Stimulated activated CD4-positive, alpha-beta T cell treated with anti-CD3 and anti-CD28 coated beads, Interleukin-15, amount 100 ng/mL, for 1 hour (primary cell): ENCODE data around the gene AVEN.
"Not testable (repeated sequence)": the region's sequence is repeated elsewhere in the genome, so short reads cannot be mapped to it uniquely, and the experiment has no call there.

Source experiments
- DNase-seq, 2 donors: peaks; one replicate each; pipeline ENCODE4 v3.0.0-alpha.2; 2020; ENCODE audit warnings: low read depth in 1 of 2, low spot score in 1 of 2

AVEN gene

DNA sequence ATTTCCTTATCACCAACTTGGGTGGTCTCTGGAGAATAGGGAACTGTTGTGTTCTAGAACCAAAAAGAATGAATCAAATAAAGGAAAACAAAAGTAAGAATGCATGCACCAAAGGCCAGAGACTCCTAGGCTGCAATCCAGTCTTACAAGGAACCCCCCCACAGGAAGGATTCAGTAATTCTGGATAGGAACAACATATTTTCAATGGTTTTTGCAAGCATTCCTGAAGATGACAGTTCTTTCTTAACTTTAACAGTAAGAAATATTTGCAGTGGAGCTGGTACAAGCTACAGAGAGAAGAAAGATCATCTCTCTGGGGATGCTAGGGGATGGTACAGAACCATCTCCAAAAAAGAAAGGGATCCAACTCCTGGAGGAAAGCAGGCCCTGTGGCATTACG lies 186.9 kb downstream of the AVEN start:
- no peak for DNase-seq

DNA sequence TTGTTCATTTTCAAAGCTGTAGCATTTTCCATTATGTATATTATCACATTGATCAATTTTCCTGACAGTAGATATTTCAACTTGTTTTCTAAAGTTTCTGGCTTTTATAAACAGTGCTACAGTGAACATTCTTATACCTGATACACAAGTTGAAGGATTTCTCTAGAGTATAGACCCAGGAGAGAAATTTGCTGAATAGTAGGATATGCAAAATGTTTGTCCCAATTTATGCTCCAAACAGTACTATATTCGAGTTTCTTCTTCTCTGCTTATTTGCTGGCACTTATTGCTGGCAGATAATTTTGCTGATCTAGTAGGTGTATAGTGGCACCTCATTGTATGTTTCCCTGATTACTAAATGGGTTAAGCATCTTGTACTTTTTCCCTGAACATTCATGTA lies 187.9 kb downstream of the AVEN start:
- no peak for DNase-seq

DNA sequence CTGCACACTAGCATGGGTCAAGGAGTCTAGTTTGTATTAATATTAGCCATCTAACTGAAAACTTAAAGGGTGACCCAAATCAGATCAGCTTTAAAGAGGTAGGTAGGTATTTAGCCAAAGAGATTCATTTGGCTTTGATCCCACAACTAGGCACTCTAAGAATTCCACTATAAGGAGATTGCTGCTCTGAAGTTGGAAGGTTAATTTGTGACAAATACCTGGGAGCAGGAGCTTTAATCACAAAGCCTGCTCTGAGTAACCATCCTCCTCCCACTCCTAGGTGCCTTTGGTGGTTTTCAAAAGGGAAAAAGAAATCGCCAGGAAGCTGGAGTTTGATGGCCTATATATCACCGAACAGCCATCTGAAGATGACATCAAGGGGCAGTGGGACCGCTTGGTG lies 191.0 kb downstream of the AVEN start:
- no peak for DNase-seq

DNA sequence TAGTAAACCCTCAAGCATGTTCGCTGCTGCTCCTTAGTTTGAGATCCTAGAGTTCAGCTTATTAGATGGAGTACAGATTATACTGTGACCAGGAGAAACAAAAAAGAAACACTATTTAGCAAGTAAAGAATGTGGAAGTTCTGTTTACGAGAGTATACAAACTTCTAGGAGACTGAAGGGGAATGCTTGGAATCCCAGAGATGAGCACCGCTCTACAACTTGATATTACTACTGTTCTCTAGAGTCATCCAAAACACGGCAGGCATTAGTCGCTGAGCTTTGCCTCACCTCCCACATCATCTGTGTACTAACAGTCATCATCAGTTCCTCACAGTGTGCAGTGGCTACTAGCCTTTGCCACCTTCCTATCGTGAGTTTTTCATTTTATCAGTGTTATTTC lies 192.1 kb downstream of the AVEN start:
- no peak for DNase-seq

DNA sequence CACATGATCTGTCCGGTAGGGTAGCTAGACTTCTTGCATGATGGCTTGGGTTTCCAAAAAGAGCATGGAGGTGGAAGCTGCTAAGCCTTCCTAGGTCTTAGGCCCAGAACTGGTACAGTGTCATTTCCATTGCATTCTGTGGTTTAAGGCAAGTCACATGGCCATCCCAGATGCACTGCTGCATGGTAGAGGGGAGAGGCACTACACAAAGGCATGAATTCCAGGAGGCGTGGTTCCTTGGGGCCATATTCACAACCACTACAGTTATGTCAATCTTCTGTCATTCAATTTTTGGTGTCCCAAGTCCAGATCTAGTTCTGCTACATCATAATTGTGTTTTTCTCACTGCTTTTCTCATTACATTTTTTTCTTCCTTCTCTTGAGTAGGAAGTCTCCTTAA lies 192.9 kb downstream of the AVEN start:
- DNase-seq = no peak

DNA sequence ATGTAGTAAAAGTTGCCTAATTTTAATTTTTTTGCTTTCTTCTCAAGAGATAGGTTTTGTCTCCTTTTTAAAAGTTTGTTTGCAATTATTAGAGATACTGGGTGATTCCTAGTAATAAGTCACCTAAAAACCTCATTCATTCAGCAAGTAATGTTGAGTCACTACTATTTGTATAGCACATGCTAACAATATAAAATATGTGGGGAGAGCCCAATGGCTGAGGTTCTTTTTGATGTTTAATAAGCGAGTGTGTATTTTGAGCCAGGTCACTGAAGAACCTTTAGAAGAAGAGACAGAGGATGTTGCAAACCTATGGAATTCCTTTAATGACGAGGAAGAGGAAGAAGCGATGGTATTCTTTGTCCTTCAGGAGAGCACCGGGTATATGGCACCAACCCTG lies 194.4 kb downstream of the AVEN start:
- no peak for DNase-seq

DNA sequence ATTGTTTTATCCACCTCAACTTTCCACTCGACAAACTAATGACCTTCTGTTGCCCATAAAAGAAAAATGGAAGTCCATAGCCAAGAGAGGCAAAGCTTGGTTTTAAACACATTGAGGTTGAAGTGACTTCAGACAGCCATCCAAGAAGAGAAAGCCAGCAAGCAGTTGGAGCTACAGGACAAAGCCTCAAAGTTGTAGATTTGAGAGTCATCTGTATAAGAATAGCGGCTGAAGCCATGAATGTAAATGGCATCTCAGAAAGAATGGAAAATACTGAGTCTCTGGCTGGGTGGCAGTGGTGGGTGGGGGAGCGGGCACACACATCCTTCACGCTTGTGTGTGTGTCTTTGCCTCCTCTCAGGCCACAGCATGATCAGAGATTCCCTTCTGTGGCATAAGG lies 194.8 kb downstream of the AVEN start:
- DNase-seq = no peak

DNA sequence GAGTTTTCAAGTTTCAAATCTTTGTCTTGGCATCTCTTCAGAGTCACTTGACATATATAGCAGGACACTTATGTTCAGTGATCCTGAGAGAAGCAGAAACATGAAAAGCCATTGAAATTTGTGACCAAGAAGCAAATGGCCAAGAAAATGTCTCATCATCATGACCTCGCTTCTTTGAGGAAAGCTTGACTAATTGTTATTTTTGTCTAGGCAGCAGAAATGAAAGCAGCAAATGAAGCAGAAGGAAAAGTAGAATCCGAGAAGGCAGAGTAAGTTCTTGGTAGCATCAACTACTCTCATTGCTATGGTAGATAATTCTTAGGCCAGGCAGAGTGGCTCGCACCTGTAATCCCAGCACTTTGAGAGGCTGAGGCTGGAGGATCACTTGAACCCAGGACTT lies 198.4 kb downstream of the AVEN start:
- no peak for DNase-seq

DNA sequence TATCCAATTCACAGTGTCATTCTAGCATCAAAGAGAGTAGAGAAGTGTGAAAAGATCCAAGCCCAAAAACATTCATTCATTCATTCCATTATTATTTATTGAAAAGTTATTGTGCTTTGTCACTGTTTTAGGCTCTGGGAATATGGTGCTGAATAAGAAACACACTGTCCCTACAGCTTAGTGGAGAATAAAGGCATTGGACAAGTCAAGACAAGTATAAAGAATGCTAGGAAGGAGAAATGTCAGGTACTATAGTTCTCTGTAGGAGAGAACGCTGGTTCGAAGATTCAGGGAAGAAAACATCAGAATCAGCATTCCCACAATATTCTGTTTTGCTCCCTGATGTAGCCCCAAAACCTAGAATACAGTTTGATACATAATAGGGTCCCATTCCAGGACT lies 199.5 kb downstream of the AVEN start:
- no peak for DNase-seq

DNA sequence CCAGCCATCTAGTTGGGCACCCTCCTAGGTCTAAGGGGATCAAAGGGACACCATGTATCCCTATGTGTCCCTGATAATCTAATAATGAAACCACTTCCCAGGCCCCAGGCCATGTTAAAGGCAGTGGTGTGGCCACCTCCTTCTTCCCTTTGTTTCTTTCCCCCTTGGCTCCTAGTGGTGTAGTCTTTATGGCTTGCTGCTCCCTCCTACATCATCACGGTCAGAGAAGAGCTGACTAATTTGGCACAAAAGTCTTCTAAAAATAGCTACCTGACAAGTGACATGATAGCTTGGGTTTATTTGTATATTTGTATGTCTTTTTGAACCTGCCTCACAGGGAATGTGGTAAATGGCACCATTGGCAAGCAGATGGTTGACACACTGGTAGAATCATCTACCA lies 201.7 kb downstream of the AVEN start:
- DNase-seq = no peak

DNA sequence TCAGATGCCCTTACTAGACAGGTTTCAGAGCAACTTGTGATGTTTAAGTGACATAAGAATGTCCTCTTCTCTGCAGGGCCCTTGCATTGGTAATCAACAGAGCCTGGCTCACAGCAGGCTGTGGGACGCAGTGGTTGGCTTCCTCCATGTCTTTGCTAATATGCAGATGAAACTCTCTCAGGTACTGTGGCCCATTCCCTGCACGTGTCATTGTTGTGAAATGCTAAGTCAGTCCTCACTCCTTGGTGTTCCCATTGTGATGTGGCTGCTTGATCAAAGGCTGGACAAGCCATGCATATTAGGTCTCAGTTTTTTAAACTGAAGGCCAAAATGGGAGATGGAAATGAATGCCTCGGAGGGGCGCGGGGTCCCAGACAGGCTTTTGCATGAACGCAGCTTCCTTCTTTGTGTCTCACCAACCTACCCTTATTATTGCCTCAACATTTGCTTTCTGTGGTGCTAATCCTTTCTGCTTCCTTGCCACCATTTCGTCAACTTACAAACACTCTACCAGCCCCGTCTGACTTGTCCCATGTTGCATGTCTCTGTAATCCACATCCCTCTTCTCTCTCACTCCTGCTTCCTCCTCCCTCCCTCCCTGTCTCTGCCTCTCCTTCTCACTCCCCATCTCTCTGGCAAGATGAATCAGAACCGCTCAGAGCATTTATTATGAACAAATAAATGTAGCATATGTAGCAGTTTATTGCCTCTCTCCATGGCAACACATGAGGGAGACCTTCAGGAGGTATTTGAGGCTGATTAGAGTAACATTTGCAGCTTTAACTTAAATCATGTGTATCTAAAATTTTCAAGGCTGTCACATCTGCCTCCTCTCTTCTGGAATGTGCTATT lies 203.9 kb downstream of the AVEN start:
- no peak for DNase-seq

DNA sequence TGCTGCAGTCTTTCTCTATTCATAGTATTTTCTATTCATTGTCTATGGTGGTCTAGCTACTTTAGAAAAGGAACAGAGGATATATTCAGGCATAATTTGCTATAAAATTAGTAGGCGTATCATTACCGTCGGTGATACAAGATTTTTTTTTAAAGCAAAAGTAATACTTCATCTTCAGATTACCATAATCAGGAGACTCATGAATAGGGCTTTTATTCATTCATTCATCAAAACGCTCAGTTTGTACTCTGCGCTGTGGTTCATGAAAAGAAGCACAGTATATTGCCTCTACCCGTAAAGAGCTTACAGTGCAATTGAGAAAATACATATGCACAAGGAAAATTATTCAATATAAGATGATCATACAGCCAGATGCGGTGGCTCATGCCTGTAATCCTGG lies 207.4 kb downstream of the AVEN start:
- no peak for DNase-seq

DNA sequence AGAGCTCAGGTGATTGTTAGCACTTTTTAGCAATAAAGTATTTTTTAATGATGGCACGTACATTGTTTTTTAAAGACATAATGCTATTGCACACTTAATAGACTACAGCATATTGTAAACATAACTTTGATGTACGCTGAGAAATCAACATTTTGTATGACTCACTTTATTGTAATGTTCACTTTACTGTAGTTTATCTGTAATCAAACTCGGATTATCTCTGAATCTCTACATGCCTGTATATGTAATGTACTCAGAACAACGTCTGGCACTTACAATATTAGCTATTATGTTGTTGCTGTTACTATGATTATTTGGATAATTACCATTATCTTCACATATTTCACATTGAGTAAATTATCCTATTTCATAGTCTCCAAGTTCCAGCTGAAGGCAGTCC lies 208.7 kb downstream of the AVEN start:
- no peak for DNase-seq

DNA sequence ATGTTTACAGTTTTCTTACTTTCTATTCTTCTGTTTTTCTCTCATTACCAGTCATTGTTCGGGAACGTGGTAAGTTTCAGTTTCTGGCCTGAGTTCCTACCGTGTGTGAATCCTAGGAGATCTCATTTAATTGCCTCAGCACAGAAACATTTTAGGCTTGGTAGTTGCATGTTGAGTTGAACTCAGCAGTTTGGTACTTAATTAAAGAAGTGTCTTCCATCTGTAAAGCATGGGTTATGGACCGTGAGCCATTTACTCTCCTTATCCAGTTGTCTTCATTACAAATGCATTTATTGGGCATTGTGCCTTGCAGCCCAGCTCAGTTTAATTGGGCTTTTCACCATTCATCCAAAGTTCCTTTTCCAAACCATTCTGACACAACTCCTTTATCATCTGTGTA lies 212.8 kb downstream of the AVEN start:
- DNase-seq = no peak

DNA sequence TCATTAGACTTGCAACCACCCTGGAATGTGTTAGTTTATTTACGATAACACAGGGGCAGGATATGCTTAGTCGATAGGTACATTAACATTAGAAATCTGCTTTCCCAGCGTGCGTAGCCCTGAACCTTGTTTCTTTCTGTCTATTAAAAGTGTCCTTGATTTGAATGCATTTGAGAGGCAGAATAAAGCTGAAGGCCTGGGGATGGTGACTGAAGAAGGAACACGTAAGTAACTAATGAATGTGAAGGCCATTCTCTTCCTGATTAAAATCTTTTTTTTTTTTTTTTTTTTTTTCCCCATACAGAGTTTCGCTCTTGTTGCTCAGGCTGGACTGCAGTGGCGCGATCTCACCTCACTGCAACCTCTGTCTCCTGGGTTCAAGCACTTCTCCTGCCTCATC lies 213.6 kb downstream of the AVEN start:
- no peak for DNase-seq

DNA sequence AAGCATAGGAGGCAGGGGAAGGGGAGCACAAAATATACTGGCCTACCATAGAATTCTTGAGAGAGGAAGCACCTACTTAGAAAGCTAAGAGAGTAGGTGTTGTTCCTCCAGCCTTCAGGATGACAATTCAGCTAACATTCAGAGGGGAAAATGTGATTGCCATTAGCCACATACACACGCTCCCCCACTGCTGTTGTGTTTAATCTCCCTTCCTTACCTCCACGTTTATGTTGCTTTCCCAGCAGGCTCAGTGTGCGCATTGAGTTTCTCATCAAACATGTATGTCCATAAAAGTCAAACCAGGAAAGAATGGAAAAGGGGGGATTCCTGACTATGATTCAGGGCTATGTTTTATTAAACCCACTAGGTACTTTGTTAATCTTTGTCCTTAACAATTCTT lies 215.9 kb downstream of the AVEN start:
- DNase-seq = no peak

DNA sequence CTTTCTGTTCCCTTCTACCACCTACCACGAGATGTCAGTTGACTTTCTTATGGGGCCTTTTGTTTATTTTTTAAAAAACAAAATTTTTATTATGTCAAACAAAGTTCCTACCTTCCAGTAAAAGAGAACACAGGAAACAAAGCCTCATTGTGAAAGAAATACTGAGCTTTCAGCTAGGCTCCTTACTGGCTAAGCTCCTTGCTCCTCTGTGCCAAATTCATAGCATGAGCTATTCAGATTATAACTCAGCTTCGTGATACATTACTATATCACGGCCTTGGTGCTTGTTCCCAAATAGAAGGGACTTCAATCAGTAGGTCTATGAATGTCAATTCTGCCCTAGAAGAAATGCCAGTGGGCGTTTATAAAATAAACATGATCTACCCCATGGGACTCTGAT lies 216.5 kb downstream of the AVEN start:
- no peak for DNase-seq

DNA sequence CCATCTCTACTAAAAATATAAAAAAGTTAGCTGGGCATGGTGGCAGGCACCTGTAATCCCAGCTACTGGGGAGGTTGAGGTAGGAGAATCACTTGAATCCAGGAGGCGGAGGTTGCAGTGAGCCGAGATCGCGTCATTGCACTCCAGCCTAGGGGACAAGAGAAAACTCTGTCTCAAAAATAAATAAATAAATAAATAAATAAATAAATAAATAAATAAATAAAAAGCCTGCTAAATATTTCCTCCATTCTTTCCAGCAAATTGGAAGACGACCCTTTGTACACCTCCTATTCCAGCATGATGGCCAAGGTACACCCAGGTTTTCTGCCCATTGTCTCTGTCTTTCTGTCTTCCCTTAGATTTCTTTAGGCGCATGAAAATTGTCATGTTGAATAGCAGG lies 219.5 kb downstream of the AVEN start:
- not testable (repeated sequence) for DNase-seq
